ENCODE data around the gene MGME1.

Gene MGME1

GRCh38 chr20:17968366-17969277 is at the start of gene MGME1, which contains the start of gene SNX5:
TSS of gene MGME1 (plus strand) at chr20:17969018. CDS start at chr20:17969860, 842 bp downstream.
TSS of gene SNX5 (minus strand) at chr20:17968794. CDS start at chr20:17968425, 369 bp downstream.
- peak; percentile 100 for DNase-seq

GRCh38 chr20:17919149-17919548 is 49.7 kb upstream of the MGME1 start:
- no peak for DNase-seq

GRCh38 chr20:17921774-17922173 is 47.0 kb upstream of the MGME1 start:
- DNase-seq, result no peak

GRCh38 chr20:17925141-17925939 is 43.5 kb upstream of the MGME1 start:
- DNase-seq, result no peak

- DNase-seq, result no peak
Observed at GRCh38 chr20:17925940-17926300, 42.9 kb upstream of the MGME1 start.

GRCh38 chr20:17928211-17928611 is 40.6 kb upstream of the MGME1 start:
- no peak for DNase-seq

GRCh38 chr20:17928633-17929311 is 40.0 kb upstream of the MGME1 start:
- no peak for DNase-seq

- no peak for DNase-seq
Observed at GRCh38 chr20:17931513-17931912, 37.3 kb upstream of the MGME1 start.

- no peak for DNase-seq
Observed at GRCh38 chr20:17932396-17932795, 36.4 kb upstream of the MGME1 start.

- DNase-seq, result no peak
Observed at GRCh38 chr20:17933121-17933520, 35.7 kb upstream of the MGME1 start.

GRCh38 chr20:17933711-17934110 is 35.1 kb upstream of the MGME1 start:
- DNase-seq, result no peak

- DNase-seq, result no peak
Observed at GRCh38 chr20:17934141-17934862, 34.5 kb upstream of the MGME1 start.

GRCh38 chr20:17935186-17935585 is 33.6 kb upstream of the MGME1 start:
- DNase-seq, result peak; percentile 43

- no peak for DNase-seq
Observed at GRCh38 chr20:17935761-17936160, 33.1 kb upstream of the MGME1 start.

- DNase-seq, result no peak
Observed at GRCh38 chr20:17936286-17936760, 32.5 kb upstream of the MGME1 start.

GRCh38 chr20:17936761-17937732 is 31.8 kb upstream of the MGME1 start:
- no peak for DNase-seq

GRCh38 chr20:17938871-17939619 is 29.8 kb upstream of the MGME1 start:
- DNase-seq, result peak; percentile 19

GRCh38 chr20:17939622-17940223 is 29.1 kb upstream of the MGME1 start:
- no peak for DNase-seq

- DNase-seq, result no peak
Observed at GRCh38 chr20:17940224-17940971, 28.4 kb upstream of the MGME1 start.

Data from NCI-H226 (cell line).